Adipose tissue (tissue), 3 donors: Measurements from ENCODE around the gene RTN4R. TPM values are rescaled to one million over a fixed set of nuclear protein-coding genes. Genes with fewer than 3 reads are reported as not detected.
"Not testable (repeated sequence)": the region's sequence is repeated elsewhere in the genome, so short reads cannot be mapped to it uniquely, and the experiment has no call there.

Experiments
- H3K27ac ChIP-seq: one replicate; pipeline ENCODE4 v1.5.1; 2013; ENCODE audit warnings: low read depth, low read length
- WGBS, 3 donors: extraction: QIAGEN DNeasy Blood & Tissue Kit; methylation state at CpG; one replicate each; pipeline ENCODE4 v1.1.7; 2013; 5-methylcytosine and 5-hydroxymethylcytosine counted together
- polyA plus RNA-seq, 3 donors: library from polyadenylated mRNA; stranded (reverse); fragments of 200-250 nt; gene quantifications; one replicate each; pipeline ENCODE4 v1.2.3, GENCODE V29; 2013
- donor health status: healthy with polysubstance abuse.
- donor health status: Bipolar disorder and iron deficiency.
- donor health status: healthy.

The RTN4R gene
- 1 to 10 TPM in 1 of 3 donors, under 1 TPM in 2; 0.22 to 7.2 (median 0.59) TPM for polyA plus RNA-seq

GRCh38 chr22:20268279-20269012 lies at the start of gene RTN4R:
Gene RTN4R (minus strand): TSS chr22:20268318. CDS start chr22:20268092, 226 bp downstream.
- 17 to 37% (median 30%) methylated on average over 25 to 56 of the region's 58 CpGs for WGBS, 3 donors
- no peak within 1 kb of the TSS for H3K27ac ChIP-seq

- not testable (repeated sequence) for H3K27ac ChIP-seq
- 53 to 56% (median 55%) methylated on average over 7 to 8 of the region's 8 CpGs for WGBS, 3 donors
Observed at GRCh38 chr22:20317402-20318042, 49.4 kb upstream of the RTN4R start.

DNA sequence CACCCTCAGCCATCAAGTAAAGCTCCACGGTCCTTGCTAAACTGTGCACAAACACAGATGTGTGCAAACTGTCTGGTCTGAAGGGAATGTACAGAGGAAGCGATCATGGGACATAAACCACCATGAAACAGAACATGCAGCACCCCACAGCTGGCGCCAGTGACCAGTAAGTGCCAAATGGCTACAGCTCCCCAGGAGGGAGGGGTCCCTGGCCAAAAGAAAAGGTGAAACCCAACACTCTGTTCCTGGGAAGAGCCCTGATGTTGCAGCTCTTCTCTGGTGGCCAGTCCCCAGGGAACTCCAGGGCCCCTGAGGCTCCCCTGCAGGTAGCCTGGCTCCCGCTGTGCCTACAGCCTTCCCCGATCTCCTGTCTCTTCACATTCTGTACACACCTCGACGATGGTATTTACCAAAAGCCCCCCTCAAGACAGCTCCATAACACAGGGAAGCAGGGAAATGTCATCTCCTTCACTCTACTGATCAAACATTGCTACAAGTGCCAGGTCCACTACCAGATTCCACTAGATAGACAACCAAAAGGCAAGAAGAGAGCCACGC lies 48.8 kb upstream of the RTN4R start:
- 91 to 93% (median 92%) methylated on average over 8 of the region's 8 CpGs for WGBS, 3 donors
- no peak overlapping the region for H3K27ac ChIP-seq

GRCh38 chr22:20316217-20316843 lies 48.2 kb upstream of the RTN4R start:
- 79 to 93% (median 91%) methylated on average over 9 to 12 of the region's 12 CpGs for WGBS, 3 donors
- H3K27ac ChIP-seq: no peak overlapping the region

GRCh38 chr22:20315337-20316216 lies 47.5 kb upstream of the RTN4R start:
- 82 to 86% (median 84%) methylated on average over 16 to 25 of the region's 25 CpGs for WGBS, 3 donors
- H3K27ac ChIP-seq: no peak overlapping the region

- WGBS, 3 donors: 88 to 92% (median 90%) methylated on average over 12 of the region's 12 CpGs
- not testable (repeated sequence) for H3K27ac ChIP-seq
Observed at GRCh38 chr22:20314741-20315336, 46.7 kb upstream of the RTN4R start.

- not testable (repeated sequence) for H3K27ac ChIP-seq
- WGBS, 3 donors: 82 to 98% (median 89%) methylated on average over 4 to 5 of the region's 5 CpGs
Observed at GRCh38 chr22:20314206-20314605, 46.1 kb upstream of the RTN4R start.

GRCh38 chr22:20313306-20314077 lies 45.4 kb upstream of the RTN4R start:
- 80 to 89% (median 81%) methylated on average over 6 to 11 of the region's 11 CpGs for WGBS, 3 donors
- not testable (repeated sequence) for H3K27ac ChIP-seq

DNA sequence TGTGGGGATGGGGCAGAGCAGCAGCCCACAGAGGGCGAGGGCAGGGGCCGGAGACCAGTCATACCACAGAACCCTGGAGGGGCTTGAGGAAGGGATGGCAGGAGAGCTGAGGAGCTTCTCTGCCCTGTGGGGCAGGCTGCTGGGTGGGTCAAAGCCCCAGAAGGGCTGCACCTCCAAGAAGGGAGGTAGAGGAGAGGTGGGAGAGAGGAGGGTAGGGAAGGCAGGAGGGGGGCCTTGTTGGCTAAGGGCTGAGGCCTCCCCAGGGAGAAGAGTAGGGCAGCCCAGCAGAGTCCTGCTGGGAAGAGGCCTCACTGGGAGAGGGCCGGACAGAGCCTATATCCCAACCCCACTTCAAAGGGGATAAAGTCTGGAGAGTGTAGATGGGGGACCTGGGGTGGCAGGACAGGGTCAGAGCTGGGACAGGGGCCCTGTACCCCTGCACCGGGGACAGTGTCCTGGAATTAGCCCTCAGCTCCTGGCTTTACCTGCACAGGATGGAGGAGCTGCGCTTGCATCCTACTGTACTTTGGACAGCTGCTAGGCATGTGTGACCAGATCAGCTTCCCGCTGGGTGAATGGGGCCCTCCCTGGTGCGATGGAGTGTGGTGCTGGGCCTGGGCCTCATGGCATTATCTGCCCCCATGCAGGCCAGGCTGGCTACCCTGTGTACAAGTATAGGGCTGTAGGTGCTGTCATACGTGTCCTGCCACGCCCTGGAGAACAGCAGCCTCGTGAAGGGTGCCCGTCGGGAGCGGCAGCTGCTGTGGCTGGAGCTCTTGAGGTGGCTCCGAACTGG lies 44.5 kb upstream of the RTN4R start:
- H3K27ac ChIP-seq: no peak overlapping the region
- WGBS, 3 donors: 87 to 90% (median 89%) methylated on average over 12 to 14 of the region's 14 CpGs

DNA sequence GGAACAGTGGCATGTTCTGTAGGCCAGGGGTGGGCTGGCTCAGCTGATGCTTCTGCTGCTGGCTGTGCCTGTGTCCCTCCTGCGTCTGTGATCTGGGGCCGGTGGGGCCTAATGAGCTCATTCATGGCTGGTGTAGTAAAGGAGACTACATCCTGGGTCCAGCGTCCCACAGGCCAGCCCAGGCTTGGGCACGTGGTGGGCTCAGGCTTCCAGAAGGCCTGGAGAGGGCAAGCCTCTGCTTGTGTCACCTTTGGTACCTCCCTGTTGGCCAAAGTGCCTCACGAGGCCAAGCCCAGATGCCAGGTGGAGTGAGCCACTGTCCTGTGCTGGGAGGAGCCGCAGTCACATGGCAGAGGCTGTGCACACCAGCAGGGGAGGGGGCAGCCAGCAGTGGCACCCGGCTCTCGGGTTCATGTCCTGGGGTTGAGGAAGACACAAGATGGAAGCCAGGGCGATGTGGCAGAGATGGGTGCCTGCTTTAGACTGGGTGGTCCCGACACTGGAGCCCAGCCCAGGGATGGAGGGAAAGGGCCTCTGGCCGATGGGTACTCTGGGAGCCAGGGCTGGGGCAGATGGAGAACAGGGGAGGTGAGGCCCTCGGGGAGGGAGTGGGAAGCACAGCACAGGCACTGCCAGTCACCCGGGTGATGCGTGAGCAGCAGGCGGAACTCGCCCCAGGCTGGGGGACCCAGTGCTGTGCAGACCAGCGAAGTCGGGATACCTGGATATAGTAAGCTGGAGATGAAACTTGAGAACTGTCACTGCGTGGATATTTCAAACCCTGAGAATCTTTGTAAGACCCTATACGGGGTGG lies 43.3 kb upstream of the RTN4R start:
- not testable (repeated sequence) for H3K27ac ChIP-seq
- 79 to 90% (median 86%) methylated on average over 14 to 18 of the region's 20 CpGs for WGBS, 3 donors

DNA sequence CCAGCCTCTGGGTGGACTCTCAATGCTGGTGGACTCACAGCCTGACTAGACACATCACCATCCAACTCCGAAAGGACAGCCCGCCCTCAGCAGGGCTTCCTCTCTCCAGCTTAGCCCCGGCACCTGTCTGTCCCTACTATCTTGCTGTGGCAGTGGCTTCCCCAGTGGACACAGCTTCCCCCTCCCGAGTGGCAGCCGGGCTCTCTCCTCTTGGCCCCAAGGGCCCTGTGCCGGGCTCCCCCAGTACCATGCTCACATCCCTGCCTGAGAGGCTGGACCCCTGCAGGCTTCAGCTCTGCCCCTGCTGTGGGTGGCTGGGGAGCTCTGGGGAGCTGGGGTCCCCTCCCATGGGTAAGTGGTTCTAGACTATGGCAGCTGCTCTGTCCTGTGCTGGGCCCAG lies 42.7 kb upstream of the RTN4R start:
- 86 to 89% (median 87%) methylated on average over 6 of the region's 6 CpGs for WGBS, 3 donors
- H3K27ac ChIP-seq: not testable (repeated sequence)

GRCh38 chr22:20310180-20310579 lies 42.1 kb upstream of the RTN4R start:
- not testable (repeated sequence) for H3K27ac ChIP-seq
- 79 to 95% (median 91%) methylated on average over 4 to 5 of the region's 7 CpGs for WGBS, 3 donors

DNA sequence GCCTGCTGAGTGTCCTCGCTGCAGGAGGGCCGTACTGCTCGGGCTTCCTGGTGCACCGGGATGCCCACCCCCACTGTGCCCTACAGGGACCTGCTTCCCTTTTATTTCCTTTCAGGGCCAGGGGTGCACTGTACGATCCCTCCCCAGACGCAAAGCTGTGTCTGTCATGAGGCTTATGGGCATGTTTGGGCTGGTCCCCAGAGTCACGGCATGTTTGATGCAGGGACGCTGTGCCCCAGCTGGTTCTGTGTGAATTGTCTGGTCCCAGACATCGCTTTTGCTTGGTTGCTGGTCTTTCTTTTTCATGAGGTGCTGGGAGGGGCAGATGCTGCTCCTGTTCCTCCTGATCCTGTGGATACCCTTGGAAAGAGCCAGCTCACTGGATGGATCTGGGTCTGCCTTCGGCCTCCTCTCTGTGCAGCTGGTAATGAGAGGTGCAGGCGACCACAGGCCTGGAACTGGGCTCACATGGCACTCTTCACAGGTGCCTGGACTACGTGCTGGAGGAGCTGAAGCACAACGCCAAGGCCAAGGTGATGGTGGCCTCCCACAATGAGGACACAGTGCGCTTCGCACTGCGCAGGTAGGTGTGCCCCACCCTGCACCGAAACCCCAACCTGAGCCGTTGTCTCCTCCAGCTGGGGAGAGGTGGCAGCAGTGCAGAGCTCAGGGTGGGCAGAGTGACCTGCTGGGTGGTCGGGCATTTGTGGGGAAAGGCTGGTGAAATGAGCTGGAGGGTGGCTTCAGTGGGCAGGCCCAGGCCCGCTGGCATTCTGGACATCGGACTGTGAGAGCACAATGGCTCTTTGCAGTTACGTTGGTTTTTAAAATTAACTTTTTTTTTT lies 40.9 kb upstream of the RTN4R start:
- 88 to 89% (median 88%) methylated on average over 22 of the region's 22 CpGs for WGBS, 3 donors
- H3K27ac ChIP-seq: not testable (repeated sequence)

DNA sequence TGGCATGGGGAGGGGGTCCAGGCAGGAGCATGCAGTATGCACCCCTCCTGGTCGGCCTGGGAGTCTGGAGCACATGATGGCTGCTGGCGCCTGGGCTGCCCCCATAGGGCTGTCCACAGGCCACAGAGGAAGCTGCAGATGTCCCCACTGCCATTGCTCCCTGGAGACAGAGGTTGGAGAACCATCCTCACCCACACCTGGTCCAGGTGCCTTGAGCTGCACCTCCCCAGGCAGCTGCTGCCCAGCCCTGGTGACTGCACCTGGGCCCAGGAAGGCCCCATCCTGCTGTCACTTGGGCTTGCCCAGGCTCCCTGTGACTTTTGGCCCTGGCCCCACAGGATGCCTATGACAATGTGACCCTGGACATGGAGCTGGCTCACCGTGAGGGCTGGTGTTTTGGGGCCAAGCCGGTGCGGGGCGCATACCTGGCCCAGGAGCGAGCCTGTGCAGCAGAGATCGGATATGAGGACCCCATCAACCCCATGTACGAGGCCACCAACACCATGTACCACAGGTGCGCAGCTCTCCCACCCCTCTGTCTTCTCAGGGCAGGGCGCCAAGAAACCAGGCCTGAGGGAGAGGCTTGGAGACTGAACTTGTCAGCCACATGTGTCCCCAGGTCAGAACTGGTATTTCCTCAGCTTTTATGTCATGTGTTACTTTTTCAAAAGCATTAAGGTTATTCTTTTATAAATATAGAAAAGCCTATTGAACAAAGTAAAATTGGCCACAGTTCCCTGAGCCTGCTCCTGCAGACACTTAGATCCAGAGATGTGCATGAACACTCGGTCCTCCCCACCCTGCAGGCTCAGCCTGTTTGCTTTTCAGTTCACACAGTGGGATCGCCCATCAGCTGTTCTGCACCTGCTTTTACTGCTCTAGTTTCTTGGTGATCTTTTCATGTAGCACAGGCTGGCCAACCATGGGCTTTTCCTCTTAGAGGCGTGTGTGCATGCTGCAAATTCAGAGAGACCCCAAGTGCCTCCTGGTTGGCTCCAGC lies 39.6 kb upstream of the RTN4R start:
- WGBS, 3 donors: 81 to 87% (median 87%) methylated on average over 14 of the region's 14 CpGs
- H3K27ac ChIP-seq: not testable (repeated sequence)
